HG02852 (cell line): ENCODE data around the gene AFG1L.
"Not testable (repeated sequence)": the region's sequence is repeated elsewhere in the genome, so short reads cannot be mapped to it uniquely, and the experiment has no call there.

ENCODE experiments used
- ATAC-seq: cut with Tn5 transposase; IDR thresholded peaks from one replicate; pipeline ENCODE4 v1.9.1; 2021; ENCODE audit warnings: mild to moderate bottlenecking, moderate library complexity; ENCODE audit not compliant: unreplicated experiment

Gene AFG1L

GRCh38 chr6:108407904-108408827 lies 113.3 kb downstream of the AFG1L start:
- ATAC-seq, result no peak

- ATAC-seq, result no peak
These were observed 114.0 kb downstream of the AFG1L start for GRCh38 chr6:108408861-108409260.

DNA sequence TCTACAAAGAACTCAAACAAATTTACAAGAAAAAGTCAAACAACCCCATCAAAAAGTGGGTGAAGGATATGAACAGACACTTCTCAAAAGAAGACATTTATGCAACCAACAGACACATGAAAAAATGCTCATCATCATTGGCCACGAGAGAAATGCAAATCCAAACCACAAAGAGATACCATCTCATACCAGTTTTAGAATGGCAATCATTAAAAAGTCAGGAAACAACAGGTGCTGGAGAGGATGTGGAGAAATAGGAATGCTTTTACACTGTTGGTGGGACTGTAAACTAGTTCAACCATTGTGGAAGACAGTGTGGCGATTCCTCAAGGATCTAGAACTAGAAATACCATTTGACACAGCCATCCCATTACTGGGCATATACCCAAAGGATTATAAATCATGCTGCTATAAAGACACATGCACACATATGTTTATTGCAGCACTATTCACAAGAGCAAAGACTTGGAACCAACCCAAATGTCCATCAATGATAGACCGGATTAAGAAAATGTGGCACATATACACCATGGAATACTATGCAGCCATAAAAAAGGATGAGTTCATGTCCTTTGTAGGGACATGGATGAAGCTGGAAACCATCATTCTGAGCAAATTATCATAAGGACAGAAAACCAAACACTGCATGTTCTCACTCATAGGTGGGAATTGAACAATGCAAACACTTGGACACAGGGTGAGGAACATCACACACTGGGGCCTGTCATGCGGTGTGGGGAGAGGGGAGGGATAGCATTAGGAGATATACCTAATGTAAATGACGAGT lies 121.4 kb downstream of the AFG1L start:
- ATAC-seq, result not testable (repeated sequence)

- no peak for ATAC-seq
These were observed 122.2 kb downstream of the AFG1L start for GRCh38 chr6:108417027-108417426.

- ATAC-seq, result no peak
These were observed 124.6 kb downstream of the AFG1L start for GRCh38 chr6:108419474-108419873.

GRCh38 chr6:108419934-108420609 lies 125.2 kb downstream of the AFG1L start:
- ATAC-seq, result no peak

DNA sequence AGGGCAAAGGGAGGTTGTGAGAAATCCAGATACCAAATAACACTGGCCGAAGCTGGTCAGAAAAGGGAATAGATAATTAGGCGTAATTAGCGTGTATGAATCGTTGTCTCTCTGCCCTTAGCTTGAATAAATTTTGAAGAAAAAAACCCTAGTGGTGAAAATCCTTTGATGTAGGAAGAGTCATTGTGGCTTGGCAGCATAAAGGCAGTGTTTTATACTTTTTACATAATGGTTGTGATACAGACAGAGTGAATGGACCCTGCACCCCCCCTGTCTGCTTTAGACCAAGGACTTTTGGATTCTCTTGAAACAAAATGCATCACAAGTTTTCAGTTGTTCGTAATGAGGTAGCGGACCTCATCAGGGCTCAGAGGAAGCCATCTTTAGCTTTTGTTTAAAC lies 126.5 kb downstream of the AFG1L start:
- no peak for ATAC-seq

GRCh38 chr6:108423982-108424705 lies 129.3 kb downstream of the AFG1L start:
- ATAC-seq, result no peak

GRCh38 chr6:108425428-108425827 lies 130.6 kb downstream of the AFG1L start:
- ATAC-seq, result no peak

GRCh38 chr6:108432143-108432542 lies 137.3 kb downstream of the AFG1L start:
- no peak for ATAC-seq

DNA sequence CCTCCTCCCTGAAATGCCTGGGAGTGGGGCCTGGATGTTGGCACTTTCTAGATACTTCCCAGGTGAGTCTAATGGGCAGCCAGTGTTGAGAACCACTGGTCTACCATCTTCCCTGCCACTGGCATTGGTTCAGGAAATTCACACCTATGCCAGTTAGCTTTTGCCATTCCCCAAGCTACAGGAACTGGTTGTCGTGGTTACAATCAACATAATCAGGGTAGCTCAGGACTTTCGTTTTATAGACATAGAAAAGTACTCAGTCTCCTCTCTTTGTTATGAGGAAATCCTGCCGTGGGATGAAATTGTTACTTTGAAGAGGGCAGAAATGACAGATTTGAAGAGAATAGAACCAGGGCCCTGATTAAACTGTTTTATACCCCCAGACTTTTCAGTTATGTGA lies 137.9 kb downstream of the AFG1L start:
- no peak for ATAC-seq

DNA sequence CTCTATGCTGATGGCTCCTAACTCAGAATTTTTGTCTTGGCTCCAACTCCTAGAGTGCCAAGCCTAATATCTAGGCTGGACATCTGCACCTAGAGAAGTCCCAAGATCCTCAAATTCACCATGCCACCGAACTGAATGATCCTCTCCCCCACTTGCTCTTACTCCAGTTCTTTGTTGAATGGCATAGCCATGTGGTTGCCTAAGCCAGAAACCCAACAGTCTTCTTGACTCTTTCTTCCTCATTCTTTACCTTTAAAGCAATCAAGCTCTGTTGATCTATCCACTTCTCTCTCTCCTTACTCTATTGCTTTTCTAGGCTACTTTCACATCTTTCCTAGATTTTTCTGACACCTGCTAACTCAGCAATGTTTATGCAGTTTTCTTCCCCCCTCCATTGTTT lies 139.4 kb downstream of the AFG1L start:
- ATAC-seq, result no peak

DNA sequence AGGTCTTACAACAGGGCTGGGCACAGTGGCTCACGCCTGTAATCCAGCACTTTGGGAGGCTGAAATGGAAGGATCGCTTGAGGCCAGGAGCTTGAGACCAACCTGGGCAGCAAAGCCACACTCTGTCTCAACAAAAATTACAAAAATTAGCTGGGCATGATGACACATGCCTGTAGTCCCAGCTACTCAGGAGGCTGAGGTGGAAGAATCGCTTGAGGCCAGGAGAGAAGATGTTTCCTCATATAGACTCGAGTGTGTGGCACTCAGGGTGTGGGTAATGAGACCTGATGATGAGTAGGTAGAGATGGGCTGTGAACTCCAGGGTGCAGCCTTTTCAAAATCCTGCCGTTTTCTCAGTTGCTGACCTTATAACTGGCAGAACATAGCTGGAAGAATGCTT lies 140.5 kb downstream of the AFG1L start:
- ATAC-seq, result no peak

- no peak for ATAC-seq
These were observed 141.9 kb downstream of the AFG1L start for GRCh38 chr6:108436771-108437170.

DNA sequence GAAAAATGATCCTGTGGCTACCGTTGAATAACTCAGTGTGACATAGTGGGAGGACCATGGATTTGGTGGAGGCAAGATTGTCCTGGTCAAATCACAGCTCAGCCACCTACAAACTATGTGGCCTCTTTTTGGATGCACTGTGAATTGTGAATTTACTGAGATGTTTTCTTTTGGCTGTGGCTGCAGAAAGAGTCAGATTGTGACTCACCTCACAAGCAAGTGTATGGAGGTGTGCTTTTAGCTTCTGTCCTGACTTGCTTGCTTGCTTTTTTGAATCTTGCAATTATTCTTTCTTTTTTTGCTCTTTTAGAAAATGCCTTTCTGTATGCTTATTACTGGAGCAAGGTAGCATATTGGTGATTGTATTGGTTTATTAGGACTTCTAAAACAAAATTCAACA lies 143.0 kb downstream of the AFG1L start:
- ATAC-seq, result no peak

DNA sequence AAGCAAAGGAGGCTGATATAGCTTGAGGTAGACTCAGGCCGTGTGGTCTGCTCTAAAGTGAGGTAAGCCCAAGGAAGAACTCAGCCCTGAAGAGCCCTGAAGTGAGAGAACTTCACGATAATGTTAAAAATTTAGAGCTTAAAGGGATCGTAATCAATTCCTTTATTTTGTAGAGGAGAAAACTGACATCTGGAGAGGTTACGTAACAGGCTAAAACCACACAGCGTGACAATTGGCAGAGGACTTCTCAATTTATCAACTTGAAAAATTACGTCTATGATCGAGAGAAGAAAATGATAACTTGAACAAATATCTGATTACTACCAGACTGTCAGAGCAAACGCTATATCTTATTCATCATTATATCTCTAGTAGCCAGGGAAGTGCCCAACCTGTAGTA lies 144.1 kb downstream of the AFG1L start:
- ATAC-seq, result no peak

DNA sequence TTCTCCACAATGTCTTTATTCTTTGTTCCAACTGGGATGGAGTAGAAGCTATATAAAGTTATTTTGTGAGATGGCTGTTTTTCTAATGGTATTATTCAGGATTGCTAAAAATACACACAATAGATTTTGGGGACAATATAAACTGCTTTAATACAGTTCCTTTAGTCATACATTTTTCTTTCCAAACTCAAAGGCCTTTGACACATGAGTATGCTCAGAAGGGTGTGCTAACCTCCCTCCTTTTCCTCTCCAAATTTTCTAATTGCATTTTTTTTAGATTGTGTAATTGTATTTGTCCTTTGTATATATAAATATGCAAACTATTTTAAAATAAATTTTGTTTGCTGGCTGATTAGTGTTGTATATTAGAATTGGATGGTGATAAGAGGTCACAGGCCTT lies 146.3 kb downstream of the AFG1L start:
- no peak for ATAC-seq

GRCh38 chr6:108442770-108443520 lies 148.1 kb downstream of the AFG1L start:
- no peak for ATAC-seq

- no peak for ATAC-seq
These were observed 151.8 kb downstream of the AFG1L start for GRCh38 chr6:108446629-108447150.

- no peak for ATAC-seq
These were observed 153.6 kb downstream of the AFG1L start for GRCh38 chr6:108448481-108448880.
